Measurements from ENCODE around the gene RSPO3. TPM values are rescaled to one million over a fixed set of nuclear protein-coding genes. Genes with fewer than 3 reads are reported as not detected.

The RSPO3 gene
- total and polyA plus RNA-seq, 9 of the 15 experiments (the other 6 are each of a cell fraction or from before 2014, with no cell fraction given), result not detected

GRCh38 chr6:127107916-127108315 is 10.6 kb upstream of the RSPO3 start:
- no peaks in the 10 kb centered on the region for H3K9me3 ChIP-seq (replicated peaks; ENCODE audit: control insufficient read depth, insufficient read depth, low read depth, low read length)
- H2AFZ ChIP-seq (ENCODE audit: low read depth, low read length), result no peak overlapping the region
- ChIA-PET POLR2A (no interaction called here), CTCF (ENCODE audit: low intra/inter-chr PET ratio) (no interaction called here)
- H4K20me1 ChIP-seq (replicated peaks; ENCODE audit: control insufficient read depth, insufficient read depth, low read length), result no peaks in the 10 kb centered on the region
- H3K79me2 ChIP-seq (ENCODE audit: control insufficient read depth, insufficient read depth, low read length), result no peaks in the 10 kb centered on the region
- no peak overlapping the region for H3K4me2 ChIP-seq (ENCODE audit: insufficient read depth, low read length)
- H3K27ac ChIP-seq (ENCODE audit: extremely low read depth, low read depth, low read length), result no peak overlapping the region
- ATAC-seq, result no peak
- no peaks in the 10 kb centered on the region for H3K27me3 ChIP-seq (ENCODE audit: control insufficient read depth in 2 of 2, insufficient read depth in 2 of 2, low read length in 2 of 2)
- TF ChIP-seq FOXM1 (IDR thresholded peaks at IDR 0.05; ENCODE audit: low read depth) (no peak), FOXM1 (CRISPR knock-in tag; IDR thresholded peaks at IDR 0.05; ENCODE audit: low read depth) (no peak), POLR3G (IDR thresholded peaks at IDR 0.05; ENCODE audit: extremely low read depth, insufficient read length, insufficient replicate concordance) (no peak), ZNF146 (CRISPR knock-in tag; IDR thresholded peaks at IDR 0.05; ENCODE audit: unreplicated experiment) (no peak), ZNF75A (CRISPR knock-in tag; IDR thresholded peaks at IDR 0.05) (no peak), ARID3B (CRISPR knock-in tag; IDR thresholded peaks at IDR 0.05; ENCODE audit: borderline replicate concordance) (no peak), MAX (CRISPR knock-in tag; IDR thresholded peaks at IDR 0.05) (no peak), NCOA6 (IDR thresholded peaks at IDR 0.05) (no peak), U2AF2 (optimal IDR thresholded peaks at IDR 0.05; ENCODE audit: low read depth, low read length) (no peak), VEZF1 (CRISPR knock-in tag; IDR thresholded peaks at IDR 0.05) (no peak), NFIX (CRISPR knock-in tag; IDR thresholded peaks at IDR 0.05; ENCODE audit: low read depth) (no peak), BHLHE40 (IDR thresholded peaks at IDR 0.05; ENCODE audit: low read length) (no peak), CBFA2T3 (IDR thresholded peaks at IDR 0.05) (no peak), RFX5 (IDR thresholded peaks at IDR 0.05; ENCODE audit: low read depth, low read length) (no peak), ZNF431 (CRISPR knock-in tag; IDR thresholded peaks at IDR 0.05) (no peak), JUN (IDR thresholded peaks at IDR 0.05; ENCODE audit: borderline replicate concordance, low read depth, low read length) (no peak), JUN (CRISPR knock-in tag; IDR thresholded peaks at IDR 0.05; ENCODE audit: borderline replicate concordance) (no peak)
- no peaks in the 10 kb centered on the region for H3K36me3 ChIP-seq (ENCODE audit: control insufficient read depth, insufficient read depth, low read length)
- in situ Hi-C loops (cut with MboI), result loop anchor here (25.0 kb wide), 1 partner anchor 1071 kb away; no protein-coding TSS in a partner anchor
- no peak overlapping the region for H3K9ac ChIP-seq (ENCODE audit: insufficient read depth in 1 of 2, low read depth in 2 of 2, low read length in 2 of 2)
- no peak for FAIRE-seq
- intact Hi-C loops (cut with micrococcal nuclease), result no loop called here
- no peak overlapping the region for H3K4me3 ChIP-seq
- H3K9me1 ChIP-seq (ENCODE audit: control insufficient read depth, insufficient read depth, low read length), result no peaks in the 10 kb centered on the region
- DNase-seq (ENCODE audit: extremely low read depth in 1 of 4, low spot score in 3 of 4), result no peak
- BruUV-seq (replicated peaks), result no TSS peak
- no peaks in the 10 kb centered on the region for H3K4me1 ChIP-seq (replicated peaks in 1 of 2; ENCODE audit: control insufficient read depth in 2 of 2, insufficient read depth in 2 of 2, low read length in 2 of 2)

All from K562 (cell line).